Gastrocnemius medialis (tissue), 4 donors: ENCODE measurements around the gene NID1. TPM values are rescaled to one million over a fixed set of nuclear protein-coding genes. Genes with fewer than 3 reads are reported as not detected.

Source experiments
- ATAC-seq, 2 donors: fragments of 150-250 bp; one replicate each; pipeline ENCODE4 v1.9.1; 2016
- DNase-seq, 2 donors: peaks; one replicate each; pipeline ENCODE4 v3.0.0-alpha.2; 2019
- H3K27ac ChIP-seq, 4 donors: fragments of 200-600 bp; sonication (generic); 1 replicate in 1 of 4; 2 replicates in 3 of 4; pipeline ENCODE4 v1.5.1; 2016 to 2018; ENCODE audit warnings: mild to moderate bottlenecking in 2 of 4, moderate library complexity in 1 of 4
- H3K27me3 ChIP-seq, 3 donors: fragments of 200-600 bp; sonication (generic) in 2 of 3; 1 replicate in 1 of 3; 2 replicates in 2 of 3; pipeline versions ENCODE4 v1.5.1 to v1.6.0; 2016 to 2019; ENCODE audit warnings: mild to moderate bottlenecking in 1 of 3, moderate library complexity in 1 of 3
- H3K36me3 ChIP-seq, 2 donors: fragments of 200-600 bp; sonication (generic) in 1 of 2; one replicate each; pipeline ENCODE4 v1.5.1; 2017 to 2018
- H3K4me1 ChIP-seq, 2 donors: fragments of 200-600 bp; sonication (generic) in 1 of 2; one replicate each; pipeline ENCODE4 v1.5.1; 2016 to 2017; ENCODE audit warnings: mild to moderate bottlenecking in 2 of 2
- H3K4me3 ChIP-seq, 4 donors: fragments of 200-600 bp; sonication (generic) in 3 of 4; 1 replicate in 1 of 4; 2 replicates in 3 of 4; pipeline ENCODE4 v1.5.1; 2016 to 2019; ENCODE audit warnings: mild to moderate bottlenecking in 2 of 4
- H3K9me3 ChIP-seq, 3 donors: fragments of 200-600 bp; sonication (generic) in 2 of 3; 1 replicate in 1 of 3; 2 replicates in 2 of 3; pipeline ENCODE4 v1.5.1; 2016 to 2019
- CTCF ChIP-seq, 5 experiments: fragments of 450-650 bp in 3 of 5; fragments of 200-600 bp in 2 of 5; sonication (generic) in 2 of 5; IDR thresholded peaks in 4 of 5; conservative IDR thresholded peaks in 1 of 5; 1 replicate in 4 of 5; 2 replicates in 1 of 5; pipeline ENCODE4 v1.5.1; 2016 to 2019; ENCODE audit warnings: antibody characterized with exemption in 5 of 5, mild to moderate bottlenecking in 3 of 5, moderate library complexity in 3 of 5
- POLR2A ChIP-seq, 2 donors: fragments of 450-650 bp; IDR thresholded peaks; one replicate each; pipeline ENCODE4 v1.6.1; 2017; ENCODE audit warnings: antibody characterized with exemption in 2 of 2, mild to moderate bottlenecking in 2 of 2, moderate library complexity in 2 of 2
- in situ Hi-C, 4 donors: fragments of 200-750 bp; cut with MboI; loops; one replicate each; pipeline versions ENCODE4 v1.15.0 to v1.8.0; 2017; ENCODE audit warnings: low sequenced_read_pairs in 4 of 4
- intact Hi-C: fragments of 100-400 bp; cut with DNase I; formaldehyde crosslinking; loops from one replicate; pipeline ENCODE4 v1.15.1; 2023; ENCODE audit warnings: low total_unique reads
- total RNA-seq, 4 donors: library from RNA; depleted of rRNA; stranded (reverse); fragments of >200 nt; gene quantifications; one replicate each; pipeline versions ENCODE4 v1.1.0 to v1.2.3, GENCODE V29; 2016

The NID1 gene
- total RNA-seq, 4 donors from 2014 or later: 33.7 to 79.0 (median 51.7) TPM

GRCh38 chr1:236112332-236112627 lies 47.4 kb upstream of the NID1 start:
- in situ Hi-C loops: loop anchor here in 3 of 4 donors (5.0 to 25.0 kb wide), 4 partner anchors 373 to 1450 kb away; no protein-coding TSS in a partner anchor

GRCh38 chr1:236111527-236112331 lies 46.8 kb upstream of the NID1 start:
- Histone ChIP-seq H3K9me3 (no peaks in the 10 kb centered on the region), H3K27ac (no peak overlapping the region), H3K4me3 (no peak overlapping the region), H3K36me3 (no peaks in the 10 kb centered on the region), H3K27me3 (no peaks in the 10 kb centered on the region), H3K4me1 (no peaks in the 10 kb centered on the region)
- in situ Hi-C loops: loop anchor here in 3 of 4 donors (5.0 to 25.0 kb wide), 4 partner anchors 373 to 1451 kb away; no protein-coding TSS in a partner anchor
- intact Hi-C loops: no loop called here
- TF ChIP-seq CTCF (IDR thresholded peaks at IDR 0.05 in 4 of 5, conservative IDR thresholded peaks at IDR 0.05 in 1 of 5): no peak
- no peak for TF ChIP-seq POLR2A (IDR thresholded peaks at IDR 0.05)
- no peak for ATAC-seq
- DNase-seq: no peak

More at GRCh38 chr1:236112332-236112627, 47.4 kb upstream of the NID1 start:
- no peak for ATAC-seq
- Histone ChIP-seq H3K27ac (no peak overlapping the region), H3K4me1 (no peaks in the 10 kb centered on the region), H3K27me3 (no peaks in the 10 kb centered on the region), H3K36me3 (no peaks in the 10 kb centered on the region), H3K9me3 (no peaks in the 10 kb centered on the region), H3K4me3 (no peak overlapping the region)
- DNase-seq: no peak
- TF ChIP-seq CTCF (IDR thresholded peaks at IDR 0.05 in 4 of 5, conservative IDR thresholded peaks at IDR 0.05 in 1 of 5) (no peak), POLR2A (IDR thresholded peaks at IDR 0.05) (no peak)
- intact Hi-C loops: no loop called here

GRCh38 chr1:236110137-236110536 lies 45.2 kb upstream of the NID1 start:
- H3K4me3 ChIP-seq: no peak overlapping the region
- intact Hi-C loops (no loop called here), in situ Hi-C loops (loop anchor here in 3 of 4 donors (5.0 to 25.0 kb wide), 4 partner anchors 375 to 1452 kb away; no protein-coding TSS in a partner anchor)
- no peaks in the 10 kb centered on the region for H3K36me3 ChIP-seq
- no peak for DNase-seq
- no peaks in the 10 kb centered on the region for H3K4me1 ChIP-seq
- no peaks in the 10 kb centered on the region for H3K9me3 ChIP-seq
- H3K27ac ChIP-seq: no peak overlapping the region
- TF ChIP-seq CTCF (IDR thresholded peaks at IDR 0.05 in 4 of 5, conservative IDR thresholded peaks at IDR 0.05 in 1 of 5): no peak
- no peak for TF ChIP-seq POLR2A (IDR thresholded peaks at IDR 0.05)
- no peaks in the 10 kb centered on the region for H3K27me3 ChIP-seq
- no peak for ATAC-seq

- Histone ChIP-seq H3K4me3 (no peak overlapping the region), H3K27me3 (peaks cover 0 to 3% (median 0%) of the 10 kb centered on the region in 3 donors), H3K36me3 (no peaks in the 10 kb centered on the region), H3K4me1 (no peaks in the 10 kb centered on the region), H3K9me3 (no peaks in the 10 kb centered on the region), H3K27ac (no peak overlapping the region)
- DNase-seq: no peak
- TF ChIP-seq POLR2A (IDR thresholded peaks at IDR 0.05) (no peak), CTCF (IDR thresholded peaks at IDR 0.05 in 4 of 5, conservative IDR thresholded peaks at IDR 0.05 in 1 of 5) (no peak)
- in situ Hi-C loops (loop anchor here (5.0 to 25.0 kb wide), 4 partner anchors 377 to 1454 kb away; no protein-coding TSS in a partner anchor), intact Hi-C loops (loop anchor here (10.0 kb wide), 1 partner anchor 747 kb away; no protein-coding TSS in a partner anchor)
- no peak for ATAC-seq
Measured at GRCh38 chr1:236108027-236108648, 43.2 kb upstream of the NID1 start.
